SK-N-SH (cell line): ENCODE data around the gene RRBP1. TPM values are rescaled to one million over a fixed set of nuclear protein-coding genes. Genes with fewer than 3 reads are reported as not detected.

Experiments used
- CTCF ChIA-PET: fragments of 300-600, 350-600 bp; formaldehyde crosslinking; extraction: SDS; loops from one replicate; lab custom pipeline; 2021; lab: Yijun Ruan, JAX
- POLR2A ChIA-PET: fragments of 350-600 bp; sonication (Branson Sonifier 250); formaldehyde crosslinking; extraction: SDS; loops from one replicate; lab custom pipeline; 2020; ENCODE audit warnings: antibody characterized with exemption, inconsistent platforms; lab: Yijun Ruan, JAX
- DNase-seq: peaks from one replicate; pipeline ENCODE4 v3.0.0; 2012
- H2AFZ ChIP-seq: fragments of 200-600 bp; sonication (generic); 2 replicates; pipeline ENCODE4 v1.8.1; 2016; ENCODE audit warnings: antibody characterized with exemption, mild to moderate bottlenecking, low read depth
- H3F3A ChIP-seq: fragments of 200-600 bp; sonication (generic); replicated peaks from 2 replicates; pipeline ENCODE3; 2016; ENCODE audit warnings: antibody characterized with exemption, mild to moderate bottlenecking; ENCODE audit not compliant: insufficient read depth
- H3K27ac ChIP-seq, 2 experiments: fragments of 200-500 bp in 1 of 2; fragments of 200-600 bp in 1 of 2; sonication (Bioruptor generic) in 1 of 2; sonication (generic), shearing (Covaris generic) in 1 of 2; 2 replicates each; pipeline versions ENCODE4 v1.5.1 to v1.6.1; 2014 to 2016; ENCODE audit warnings: low read depth in 2 of 2, inconsistent platforms in 1 of 2, low read length in 1 of 2, mild to moderate bottlenecking in 1 of 2, mixed read lengths in 1 of 2
- H3K27me3 ChIP-seq: fragments of 200-600 bp; sonication (generic), shearing (Covaris generic); 2 replicates; pipeline ENCODE4 v1.6.1; 2016; ENCODE audit warnings: mixed run types; ENCODE audit not compliant: insufficient read depth
- H3K36me3 ChIP-seq, 2 experiments: fragments of 200-500 bp in 1 of 2; fragments of 200-600 bp in 1 of 2; sonication (Bioruptor generic) in 1 of 2; sonication (generic) in 1 of 2; replicated peaks in 1 of 2; 2 replicates each; pipeline versions ENCODE3 to v1.5.1; 2014 to 2016; ENCODE audit warnings: low read length in 1 of 2, mild to moderate bottlenecking in 1 of 2; ENCODE audit not compliant: insufficient read depth in 2 of 2, control insufficient read depth in 1 of 2
- H3K4me1 ChIP-seq, 2 experiments: fragments of 200-500 bp in 1 of 2; fragments of 200-600 bp in 1 of 2; sonication (Bioruptor generic) in 1 of 2; sonication (generic), shearing (Covaris generic) in 1 of 2; 2 replicates each; pipeline versions ENCODE4 v1.5.1 to v1.6.1; 2014 to 2016; ENCODE audit warnings: low read depth in 1 of 2, low read length in 1 of 2, mixed run types in 1 of 2; ENCODE audit not compliant: insufficient read depth in 2 of 2, control insufficient read depth in 1 of 2
- H3K4me2 ChIP-seq: fragments of 200-600 bp; sonication (generic), shearing (Covaris generic); 2 replicates; pipeline ENCODE4 v1.6.1; 2017; ENCODE audit warnings: mixed run types
- H3K4me3 ChIP-seq, 2 experiments: fragments of 200-500 bp in 1 of 2; fragments of 200-600 bp in 1 of 2; sonication (Bioruptor generic) in 1 of 2; sonication (generic), shearing (Covaris generic) in 1 of 2; 2 replicates each; pipeline versions ENCODE4 v1.5.1 to v1.8.1; 2014 to 2016; ENCODE audit warnings: low read depth in 2 of 2, inconsistent platforms in 1 of 2, low read length in 1 of 2, mild to moderate bottlenecking in 1 of 2, mixed read lengths in 1 of 2, moderate library complexity in 1 of 2
- H3K79me2 ChIP-seq: fragments of 200-600 bp; sonication (generic); 2 replicates; pipeline ENCODE4 v1.8.1; 2017; ENCODE audit warnings: mild to moderate bottlenecking; ENCODE audit not compliant: insufficient read depth
- H3K9ac ChIP-seq: fragments of 200-600 bp; sonication (generic); 2 replicates; pipeline ENCODE4 v1.6.1; 2017; ENCODE audit warnings: mixed run types
- H3K9me2 ChIP-seq: fragments of 200-600 bp; sonication (generic); 2 replicates; pipeline ENCODE4 v1.6.1; 2017; ENCODE audit warnings: mixed run types
- H3K9me3 ChIP-seq: fragments of 200-600 bp; sonication (generic); 2 replicates; pipeline ENCODE4 v1.6.1; 2017; ENCODE audit warnings: mixed run types, mild to moderate bottlenecking, moderate library complexity
- H4K20me1 ChIP-seq: fragments of 200-600 bp; sonication (generic); 2 replicates; pipeline ENCODE4 v1.6.1; 2017; ENCODE audit warnings: mild to moderate bottlenecking, mixed run types; ENCODE audit not compliant: insufficient read depth
- FOXM1 ChIP-seq: IDR thresholded peaks from 2 replicates; pipeline ENCODE4 v1.4.0; 2012; ENCODE audit warnings: low read depth, mild to moderate bottlenecking
- GATA2 ChIP-seq: sonication (generic); formaldehyde crosslinking; IDR thresholded peaks from 2 replicates; pipeline ENCODE4 v1.5.0; 2020; ENCODE audit warnings: mild to moderate bottlenecking, missing genetic modification reagents
- JUND ChIP-seq: IDR thresholded peaks from 2 replicates; pipeline ENCODE4 v1.4.0; 2012
- MEF2A ChIP-seq: IDR thresholded peaks from 2 replicates; pipeline ENCODE4 v1.4.0; 2012; ENCODE audit warnings: low read depth, borderline replicate concordance
- NFIC ChIP-seq: IDR thresholded peaks from 2 replicates; pipeline ENCODE4 v1.4.0; 2012; ENCODE audit warnings: borderline replicate concordance
- RAD21 ChIP-seq: IDR thresholded peaks from 2 replicates; pipeline ENCODE4 v1.6.1; 2012; ENCODE audit warnings: mild to moderate bottlenecking, low read length
- RCOR1 ChIP-seq: fragments of 150-350 bp; IDR thresholded peaks from 2 replicates; pipeline ENCODE4 v1.6.1; 2017; ENCODE audit warnings: antibody characterized with exemption, low read length
- REST ChIP-seq: IDR thresholded peaks from 2 replicates; pipeline ENCODE4 v1.6.1; 2012; ENCODE audit warnings: mild to moderate bottlenecking, low read depth, low read length, moderate library complexity
- RFX5 ChIP-seq: IDR thresholded peaks from 2 replicates; pipeline ENCODE4 v1.6.1; 2012; ENCODE audit warnings: mild to moderate bottlenecking, improper control_type of control experiment, low read length
- RXRA ChIP-seq: IDR thresholded peaks from 2 replicates; pipeline ENCODE4 v1.4.0; 2012; ENCODE audit warnings: low read depth, mild to moderate bottlenecking, borderline replicate concordance
- SIN3A ChIP-seq: IDR thresholded peaks from 2 replicates; pipeline ENCODE4 v1.6.1; 2012; ENCODE audit warnings: low read depth, mild to moderate bottlenecking, low read length, moderate library complexity, borderline replicate concordance
- TCF12 ChIP-seq: IDR thresholded peaks from 2 replicates; pipeline ENCODE4 v1.4.0; 2012
- YY1 ChIP-seq: IDR thresholded peaks from 2 replicates; pipeline ENCODE4 v1.4.0; 2012; ENCODE audit warnings: low read depth, mild to moderate bottlenecking
- ZBTB33 ChIP-seq: IDR thresholded peaks from 2 replicates; pipeline ENCODE4 v1.4.0; 2012; ENCODE audit warnings: low read depth, borderline replicate concordance
- WGBS: methylation state at CpG from one replicate; pipeline ENCODE4 v1.1.6; 2017; ENCODE audit warnings: low lambda C conversion rate; 5-methylcytosine and 5-hydroxymethylcytosine counted together
- polyA plus RNA-seq, 3 experiments: library from polyadenylated mRNA; depleted of rRNA; stranded (reverse); fragments of >200 nt; gene quantifications; 2 replicates each; pipeline ENCODE4 v1.2.3, GENCODE V29; 2012
- TF ChIP-seq, protein P1 (sequence below): IDR thresholded peaks from 2 replicates; pipeline ENCODE4 v1.4.0; 2012; ENCODE audit warnings: low read depth, borderline replicate concordance

Gene RRBP1
- polyA plus RNA-seq, 1 of the 3 experiments (the other 2 are of a cell fraction), result 50.2 TPM

GRCh38 chr20:17620371-17621228 lies 61.4 kb downstream of the RRBP1 start:
- POLR2A ChIA-PET, result no interaction called here
- WGBS, result 84% methylated on average over 9 of the region's 33 CpGs
- Histone ChIP-seq H3K36me3 (peaks cover 3 to 70% of the 10 kb centered on the region in 2 experiments), H3K79me2 (no peaks in the 10 kb centered on the region), H3F3A (no peaks in the 10 kb centered on the region), H3K27ac (no peak overlapping the region), H3K9me2 (no peaks in the 10 kb centered on the region), H3K4me1 (no peaks in the 10 kb centered on the region), H3K9ac (no peak overlapping the region), H3K27me3 (no peaks in the 10 kb centered on the region), H3K4me2 (no peak overlapping the region), H3K9me3 (no peaks in the 10 kb centered on the region), H4K20me1 (no peaks in the 10 kb centered on the region), H3K4me3 (no peak overlapping the region), H2AFZ (no peak overlapping the region)
- peak; percentile 7 for DNase-seq
- CTCF ChIA-PET, result interaction anchor here (2.2 to 8.7 kb wide), 2 partner anchors 83 to 84 kb away, joined by 10 to 96 read pairs; no protein-coding TSS in a partner anchor
- TF ChIP-seq, protein P1, sequence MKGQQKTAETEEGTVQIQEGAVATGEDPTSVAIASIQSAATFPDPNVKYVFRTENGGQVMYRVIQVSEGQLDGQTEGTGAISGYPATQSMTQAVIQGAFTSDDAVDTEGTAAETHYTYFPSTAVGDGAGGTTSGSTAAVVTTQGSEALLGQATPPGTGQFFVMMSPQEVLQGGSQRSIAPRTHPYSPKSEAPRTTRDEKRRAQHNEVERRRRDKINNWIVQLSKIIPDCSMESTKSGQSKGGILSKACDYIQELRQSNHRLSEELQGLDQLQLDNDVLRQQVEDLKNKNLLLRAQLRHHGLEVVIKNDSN, result no peak
- TF ChIP-seq RXRA (no peak), TCF12 (no peak), YY1 (no peak), RFX5 (no peak), REST (no peak)

- POLR2A ChIA-PET, result no interaction called here
- H3K9me3 ChIP-seq, result no peaks in the 10 kb centered on the region
- H3K36me3 ChIP-seq, result peaks cover 3 to 66% of the 10 kb centered on the region in 2 experiments
- WGBS, result 97% methylated on average over 20 of the region's 29 CpGs
- peak; percentile 4 for DNase-seq
- H3K27me3 ChIP-seq, result no peaks in the 10 kb centered on the region
- no peaks in the 10 kb centered on the region for H3K4me1 ChIP-seq
- H3F3A ChIP-seq, result no peaks in the 10 kb centered on the region
- H3K27ac ChIP-seq, result no peak overlapping the region
- H3K9ac ChIP-seq, result no peak overlapping the region
- H3K4me3 ChIP-seq, result no peak overlapping the region
- no peaks in the 10 kb centered on the region for H3K79me2 ChIP-seq
- no peak overlapping the region for H3K4me2 ChIP-seq
- no peaks in the 10 kb centered on the region for H3K9me2 ChIP-seq
- H4K20me1 ChIP-seq, result no peaks in the 10 kb centered on the region
- CTCF ChIA-PET, result interaction anchor here (1.1 to 8.7 kb wide), 4 partner anchors 50 to 115 kb away, joined by 3 to 96 read pairs (median 20); partner anchors contain the start of gene DSTN
- H2AFZ ChIP-seq, result no peak overlapping the region
- TF ChIP-seq NFIC (no peak), MEF2A (no peak), RCOR1 (no peak), SIN3A (no peak), JUND (no peak), ZBTB33 (no peak), RAD21 (no peak), GATA2 (CRISPR knock-in tag) (no peak), REST (no peak), FOXM1 (no peak)
Observed at GRCh38 chr20:17619351-17620093, 62.5 kb downstream of the RRBP1 start.
